Measurements from ENCODE around the gene KAZN.

DNA sequence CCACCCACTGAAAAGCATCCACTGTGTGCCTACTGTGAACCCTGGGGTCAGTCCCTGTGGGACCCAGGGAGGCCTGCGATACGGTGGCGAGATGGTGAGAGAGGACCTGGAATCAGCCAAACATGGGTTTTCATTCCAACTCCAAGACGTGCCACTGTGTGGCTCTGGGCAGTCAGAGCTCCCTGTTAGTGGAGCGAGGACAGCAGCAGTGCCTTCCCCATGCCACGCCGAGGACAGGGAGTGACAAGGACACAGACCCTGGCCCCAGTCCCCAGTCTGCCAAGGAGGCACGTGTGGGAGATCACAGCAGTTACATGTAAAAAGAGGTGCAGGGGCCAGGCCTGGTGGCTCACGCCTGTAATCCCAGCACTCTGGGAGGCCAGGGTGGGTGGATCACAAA lies 504.2 kb downstream of the KAZN start:
- TF ChIP-seq, protein P1, sequence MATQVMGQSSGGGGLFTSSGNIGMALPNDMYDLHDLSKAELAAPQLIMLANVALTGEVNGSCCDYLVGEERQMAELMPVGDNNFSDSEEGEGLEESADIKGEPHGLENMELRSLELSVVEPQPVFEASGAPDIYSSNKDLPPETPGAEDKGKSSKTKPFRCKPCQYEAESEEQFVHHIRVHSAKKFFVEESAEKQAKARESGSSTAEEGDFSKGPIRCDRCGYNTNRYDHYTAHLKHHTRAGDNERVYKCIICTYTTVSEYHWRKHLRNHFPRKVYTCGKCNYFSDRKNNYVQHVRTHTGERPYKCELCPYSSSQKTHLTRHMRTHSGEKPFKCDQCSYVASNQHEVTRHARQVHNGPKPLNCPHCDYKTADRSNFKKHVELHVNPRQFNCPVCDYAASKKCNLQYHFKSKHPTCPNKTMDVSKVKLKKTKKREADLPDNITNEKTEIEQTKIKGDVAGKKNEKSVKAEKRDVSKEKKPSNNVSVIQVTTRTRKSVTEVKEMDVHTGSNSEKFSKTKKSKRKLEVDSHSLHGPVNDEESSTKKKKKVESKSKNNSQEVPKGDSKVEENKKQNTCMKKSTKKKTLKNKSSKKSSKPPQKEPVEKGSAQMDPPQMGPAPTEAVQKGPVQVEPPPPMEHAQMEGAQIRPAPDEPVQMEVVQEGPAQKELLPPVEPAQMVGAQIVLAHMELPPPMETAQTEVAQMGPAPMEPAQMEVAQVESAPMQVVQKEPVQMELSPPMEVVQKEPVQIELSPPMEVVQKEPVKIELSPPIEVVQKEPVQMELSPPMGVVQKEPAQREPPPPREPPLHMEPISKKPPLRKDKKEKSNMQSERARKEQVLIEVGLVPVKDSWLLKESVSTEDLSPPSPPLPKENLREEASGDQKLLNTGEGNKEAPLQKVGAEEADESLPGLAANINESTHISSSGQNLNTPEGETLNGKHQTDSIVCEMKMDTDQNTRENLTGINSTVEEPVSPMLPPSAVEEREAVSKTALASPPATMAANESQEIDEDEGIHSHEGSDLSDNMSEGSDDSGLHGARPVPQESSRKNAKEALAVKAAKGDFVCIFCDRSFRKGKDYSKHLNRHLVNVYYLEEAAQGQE (tag by site-specific recombination; IDR thresholded peaks at IDR 0.05) = no peak
- TF ChIP-seq ZNF2 (tag by site-specific recombination; IDR thresholded peaks at IDR 0.05) = no peak
- TF ChIP-seq ZNF19 (tag by site-specific recombination; IDR thresholded peaks at IDR 0.05; ENCODE audit: low read depth) = no peak
- TF ChIP-seq, protein P2, sequence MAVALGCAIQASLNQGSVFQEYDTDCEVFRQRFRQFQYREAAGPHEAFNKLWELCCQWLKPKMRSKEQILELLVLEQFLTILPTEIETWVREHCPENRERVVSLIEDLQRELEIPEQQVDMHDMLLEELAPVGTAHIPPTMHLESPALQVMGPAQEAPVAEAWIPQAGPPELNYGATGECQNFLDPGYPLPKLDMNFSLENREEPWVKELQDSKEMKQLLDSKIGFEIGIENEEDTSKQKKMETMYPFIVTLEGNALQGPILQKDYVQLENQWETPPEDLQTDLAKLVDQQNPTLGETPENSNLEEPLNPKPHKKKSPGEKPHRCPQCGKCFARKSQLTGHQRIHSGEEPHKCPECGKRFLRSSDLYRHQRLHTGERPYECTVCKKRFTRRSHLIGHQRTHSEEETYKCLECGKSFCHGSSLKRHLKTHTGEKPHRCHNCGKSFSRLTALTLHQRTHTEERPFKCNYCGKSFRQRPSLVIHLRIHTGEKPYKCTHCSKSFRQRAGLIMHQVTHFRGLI (tag by site-specific recombination; IDR thresholded peaks at IDR 0.05) = no peak
- TF ChIP-seq, protein P3, sequence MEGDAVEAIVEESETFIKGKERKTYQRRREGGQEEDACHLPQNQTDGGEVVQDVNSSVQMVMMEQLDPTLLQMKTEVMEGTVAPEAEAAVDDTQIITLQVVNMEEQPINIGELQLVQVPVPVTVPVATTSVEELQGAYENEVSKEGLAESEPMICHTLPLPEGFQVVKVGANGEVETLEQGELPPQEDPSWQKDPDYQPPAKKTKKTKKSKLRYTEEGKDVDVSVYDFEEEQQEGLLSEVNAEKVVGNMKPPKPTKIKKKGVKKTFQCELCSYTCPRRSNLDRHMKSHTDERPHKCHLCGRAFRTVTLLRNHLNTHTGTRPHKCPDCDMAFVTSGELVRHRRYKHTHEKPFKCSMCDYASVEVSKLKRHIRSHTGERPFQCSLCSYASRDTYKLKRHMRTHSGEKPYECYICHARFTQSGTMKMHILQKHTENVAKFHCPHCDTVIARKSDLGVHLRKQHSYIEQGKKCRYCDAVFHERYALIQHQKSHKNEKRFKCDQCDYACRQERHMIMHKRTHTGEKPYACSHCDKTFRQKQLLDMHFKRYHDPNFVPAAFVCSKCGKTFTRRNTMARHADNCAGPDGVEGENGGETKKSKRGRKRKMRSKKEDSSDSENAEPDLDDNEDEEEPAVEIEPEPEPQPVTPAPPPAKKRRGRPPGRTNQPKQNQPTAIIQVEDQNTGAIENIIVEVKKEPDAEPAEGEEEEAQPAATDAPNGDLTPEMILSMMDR (tag by site-specific recombination; IDR thresholded peaks at IDR 0.05) = no peak
- no peak for TF ChIP-seq ZNF416 (tag by site-specific recombination; IDR thresholded peaks at IDR 0.05)
- no peak for TF ChIP-seq HOXA7 (CRISPR knock-in tag; IDR thresholded peaks at IDR 0.05; ENCODE audit: borderline replicate concordance)
- TF ChIP-seq ZNF843 (tag by site-specific recombination; IDR thresholded peaks at IDR 0.05) = no peak
- TF ChIP-seq, protein P4, sequence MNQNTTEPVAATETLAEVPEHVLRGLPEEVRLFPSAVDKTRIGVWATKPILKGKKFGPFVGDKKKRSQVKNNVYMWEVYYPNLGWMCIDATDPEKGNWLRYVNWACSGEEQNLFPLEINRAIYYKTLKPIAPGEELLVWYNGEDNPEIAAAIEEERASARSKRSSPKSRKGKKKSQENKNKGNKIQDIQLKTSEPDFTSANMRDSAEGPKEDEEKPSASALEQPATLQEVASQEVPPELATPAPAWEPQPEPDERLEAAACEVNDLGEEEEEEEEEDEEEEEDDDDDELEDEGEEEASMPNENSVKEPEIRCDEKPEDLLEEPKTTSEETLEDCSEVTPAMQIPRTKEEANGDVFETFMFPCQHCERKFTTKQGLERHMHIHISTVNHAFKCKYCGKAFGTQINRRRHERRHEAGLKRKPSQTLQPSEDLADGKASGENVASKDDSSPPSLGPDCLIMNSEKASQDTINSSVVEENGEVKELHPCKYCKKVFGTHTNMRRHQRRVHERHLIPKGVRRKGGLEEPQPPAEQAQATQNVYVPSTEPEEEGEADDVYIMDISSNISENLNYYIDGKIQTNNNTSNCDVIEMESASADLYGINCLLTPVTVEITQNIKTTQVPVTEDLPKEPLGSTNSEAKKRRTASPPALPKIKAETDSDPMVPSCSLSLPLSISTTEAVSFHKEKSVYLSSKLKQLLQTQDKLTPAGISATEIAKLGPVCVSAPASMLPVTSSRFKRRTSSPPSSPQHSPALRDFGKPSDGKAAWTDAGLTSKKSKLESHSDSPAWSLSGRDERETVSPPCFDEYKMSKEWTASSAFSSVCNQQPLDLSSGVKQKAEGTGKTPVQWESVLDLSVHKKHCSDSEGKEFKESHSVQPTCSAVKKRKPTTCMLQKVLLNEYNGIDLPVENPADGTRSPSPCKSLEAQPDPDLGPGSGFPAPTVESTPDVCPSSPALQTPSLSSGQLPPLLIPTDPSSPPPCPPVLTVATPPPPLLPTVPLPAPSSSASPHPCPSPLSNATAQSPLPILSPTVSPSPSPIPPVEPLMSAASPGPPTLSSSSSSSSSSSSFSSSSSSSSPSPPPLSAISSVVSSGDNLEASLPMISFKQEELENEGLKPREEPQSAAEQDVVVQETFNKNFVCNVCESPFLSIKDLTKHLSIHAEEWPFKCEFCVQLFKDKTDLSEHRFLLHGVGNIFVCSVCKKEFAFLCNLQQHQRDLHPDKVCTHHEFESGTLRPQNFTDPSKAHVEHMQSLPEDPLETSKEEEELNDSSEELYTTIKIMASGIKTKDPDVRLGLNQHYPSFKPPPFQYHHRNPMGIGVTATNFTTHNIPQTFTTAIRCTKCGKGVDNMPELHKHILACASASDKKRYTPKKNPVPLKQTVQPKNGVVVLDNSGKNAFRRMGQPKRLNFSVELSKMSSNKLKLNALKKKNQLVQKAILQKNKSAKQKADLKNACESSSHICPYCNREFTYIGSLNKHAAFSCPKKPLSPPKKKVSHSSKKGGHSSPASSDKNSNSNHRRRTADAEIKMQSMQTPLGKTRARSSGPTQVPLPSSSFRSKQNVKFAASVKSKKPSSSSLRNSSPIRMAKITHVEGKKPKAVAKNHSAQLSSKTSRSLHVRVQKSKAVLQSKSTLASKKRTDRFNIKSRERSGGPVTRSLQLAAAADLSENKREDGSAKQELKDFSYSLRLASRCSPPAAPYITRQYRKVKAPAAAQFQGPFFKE (tag by site-specific recombination; IDR thresholded peaks at IDR 0.05; ENCODE audit: borderline replicate concordance) = no peak
- TF ChIP-seq BCL11A (tag by site-specific recombination; IDR thresholded peaks at IDR 0.05; ENCODE audit: low read depth) = no peak
- no peak for TF ChIP-seq ZBTB8A (tag by site-specific recombination; IDR thresholded peaks at IDR 0.05)
- TF ChIP-seq ZNF10 (tag by site-specific recombination; IDR thresholded peaks at IDR 0.05) = no peak

Data from HEK293 (cell line).